GM12872 (cell line): Measurements from ENCODE around the gene EVL.

Source experiments
- CTCF ChIP-seq: IDR thresholded peaks from 3 replicates; pipeline ENCODE4 v1.5.1; 2011; ENCODE audit warnings: low read depth, mild to moderate bottlenecking, low read length, moderate library complexity; ENCODE audit not compliant: insufficient read depth

The EVL gene

GRCh38 chr14:100130521-100130920 is 65.3 kb downstream of the EVL start:
- no peak for TF ChIP-seq CTCF

- no peak for TF ChIP-seq CTCF
These were observed 66.0 kb downstream of the EVL start for GRCh38 chr14:100131181-100131580.

DNA sequence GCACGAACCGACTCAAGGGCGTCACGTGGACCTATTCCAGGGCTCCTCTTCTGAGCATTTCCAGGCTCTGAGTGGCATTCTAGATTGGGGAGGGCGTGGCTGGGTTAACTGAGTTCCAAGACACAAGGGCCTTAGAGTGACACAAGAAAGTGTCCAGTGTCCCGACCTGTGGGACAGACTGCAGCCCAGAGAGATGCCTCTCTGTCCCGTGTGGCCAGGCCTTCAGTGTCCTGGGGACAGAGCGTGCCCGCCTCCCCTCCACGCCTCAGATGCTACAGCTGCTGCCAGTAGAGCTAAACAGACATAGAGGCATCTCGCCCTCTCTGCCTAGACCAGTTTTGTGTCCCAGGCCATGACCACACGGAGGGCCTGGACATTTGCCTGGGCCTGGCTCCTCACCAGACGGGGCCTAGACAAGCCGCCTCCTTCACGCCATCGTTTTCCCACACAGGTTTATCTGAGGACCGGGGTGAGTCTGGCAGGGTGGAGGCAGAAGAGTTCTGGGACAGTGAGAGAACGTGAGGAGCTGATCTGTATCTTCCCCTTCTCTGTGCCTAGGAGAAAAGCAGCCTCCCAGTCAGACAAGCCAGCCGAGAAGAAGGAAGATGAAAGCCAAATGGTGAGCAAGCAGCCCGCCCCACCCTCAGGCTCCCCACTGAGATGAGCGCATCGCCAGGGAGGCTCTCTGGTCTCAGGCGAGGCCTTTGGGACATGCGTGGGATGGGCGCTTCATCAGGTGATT is 67.1 kb downstream of the EVL start:
- TF ChIP-seq CTCF = no peak

GRCh38 chr14:100132903-100133510 is 67.8 kb downstream of the EVL start:
- TF ChIP-seq CTCF = no peak

GRCh38 chr14:100134586-100134985 is 69.4 kb downstream of the EVL start:
- no peak for TF ChIP-seq CTCF

GRCh38 chr14:100135073-100135472 is 69.9 kb downstream of the EVL start:
- no peak for TF ChIP-seq CTCF

- TF ChIP-seq CTCF = no peak
These were observed 70.6 kb downstream of the EVL start for GRCh38 chr14:100135784-100136183.
